Measurements from ENCODE around the gene BATF3. TPM values are rescaled to one million over a fixed set of nuclear protein-coding genes. Genes with fewer than 3 reads are reported as not detected.
A peak's percentile ranks its signal among the peaks of the same experiment; 100 is the strongest.

Gene BATF3, protein sequence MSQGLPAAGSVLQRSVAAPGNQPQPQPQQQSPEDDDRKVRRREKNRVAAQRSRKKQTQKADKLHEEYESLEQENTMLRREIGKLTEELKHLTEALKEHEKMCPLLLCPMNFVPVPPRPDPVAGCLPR
- total RNA-seq (ENCODE audit: low replicate concordance) = 0.53 TPM in 1 of 2 replicates, not detected in the other

DNA sequence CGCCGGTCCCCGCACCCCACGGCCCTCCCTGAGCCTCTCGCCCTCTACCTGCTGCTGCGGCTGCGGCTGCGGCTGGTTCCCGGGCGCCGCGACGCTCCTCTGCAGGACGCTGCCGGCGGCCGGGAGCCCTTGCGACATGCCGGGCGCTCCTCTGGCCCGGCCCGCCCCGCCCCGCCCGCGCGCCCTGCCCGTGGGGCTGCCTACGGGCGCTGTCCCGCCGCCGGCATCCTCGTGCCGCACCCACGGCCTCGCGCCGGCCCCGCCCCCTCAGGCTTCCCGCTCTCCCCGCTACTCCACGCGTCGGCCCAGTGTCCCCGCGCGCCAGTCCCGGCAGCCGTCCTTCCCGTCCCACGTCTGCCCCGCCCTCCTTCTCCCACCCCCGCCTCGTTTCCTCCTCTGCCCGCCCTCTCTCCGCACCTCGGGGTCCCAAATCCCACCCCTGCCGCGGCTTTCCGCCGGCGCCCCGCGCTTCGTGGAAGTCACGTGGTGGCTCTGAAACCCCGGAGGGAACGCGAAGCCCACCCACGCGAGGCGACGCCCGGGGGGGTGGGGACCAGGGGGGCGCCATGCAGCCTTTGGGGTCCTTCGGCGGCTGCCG, at the start of gene BATF3:
TSS of gene BATF3 (minus strand) at position 216 of the 598 bp plus-strand sequence. CDS start at position 138, 78 bp downstream.
- Histone ChIP-seq H3K36me3 (no peaks in the 10 kb centered on the region), H3K4me3 (peak within 1 kb of the TSS; percentile 45), H2AFZ (replicated peaks) (no peak within 1 kb of the TSS), H3F3A (ENCODE audit: low read depth) (peaks cover 32% of the 10 kb centered on the region), H4K20me1 (ENCODE audit: low read depth) (peaks cover 17% of the 10 kb centered on the region), H3K4me2 (peak within 1 kb of the TSS; percentile 68), H3K79me2 (ENCODE audit: low read depth) (no peaks in the 10 kb centered on the region), H3K27me3 (peaks cover 93% of the 10 kb centered on the region), H3K4me1 (peaks cover 2% of the 10 kb centered on the region), H3K9me3 (ENCODE audit: low read depth) (no peaks in the 10 kb centered on the region), H3K27ac (no peak within 1 kb of the TSS), H3K9ac (no peak within 1 kb of the TSS)
- peak; percentile 67 for DNase-seq (ENCODE audit: low spot score)
- H3K27ac Mint-ChIP-seq = no peak within 1 kb of the TSS
- peaks cover 38% of the 10 kb centered on the region for H3K27me3 Mint-ChIP-seq (ENCODE audit: insufficient read depth, low read depth)
- H3K9me3 Mint-ChIP-seq = no peaks in the 10 kb centered on the region
- H3K4me3 Mint-ChIP-seq = peak within 1 kb of the TSS; percentile 84
- H3K36me3 Mint-ChIP-seq = no peaks in the 10 kb centered on the region
- TF ChIP-seq, protein P1, sequence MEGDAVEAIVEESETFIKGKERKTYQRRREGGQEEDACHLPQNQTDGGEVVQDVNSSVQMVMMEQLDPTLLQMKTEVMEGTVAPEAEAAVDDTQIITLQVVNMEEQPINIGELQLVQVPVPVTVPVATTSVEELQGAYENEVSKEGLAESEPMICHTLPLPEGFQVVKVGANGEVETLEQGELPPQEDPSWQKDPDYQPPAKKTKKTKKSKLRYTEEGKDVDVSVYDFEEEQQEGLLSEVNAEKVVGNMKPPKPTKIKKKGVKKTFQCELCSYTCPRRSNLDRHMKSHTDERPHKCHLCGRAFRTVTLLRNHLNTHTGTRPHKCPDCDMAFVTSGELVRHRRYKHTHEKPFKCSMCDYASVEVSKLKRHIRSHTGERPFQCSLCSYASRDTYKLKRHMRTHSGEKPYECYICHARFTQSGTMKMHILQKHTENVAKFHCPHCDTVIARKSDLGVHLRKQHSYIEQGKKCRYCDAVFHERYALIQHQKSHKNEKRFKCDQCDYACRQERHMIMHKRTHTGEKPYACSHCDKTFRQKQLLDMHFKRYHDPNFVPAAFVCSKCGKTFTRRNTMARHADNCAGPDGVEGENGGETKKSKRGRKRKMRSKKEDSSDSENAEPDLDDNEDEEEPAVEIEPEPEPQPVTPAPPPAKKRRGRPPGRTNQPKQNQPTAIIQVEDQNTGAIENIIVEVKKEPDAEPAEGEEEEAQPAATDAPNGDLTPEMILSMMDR (IDR thresholded peaks at IDR 0.05) = no peak
- TF ChIP-seq EZH2 (IDR thresholded peaks at IDR 0.05) (no peak), EZH2phosphoT487 (IDR thresholded peaks at IDR 0.05) (no peak)
- peaks cover 15% of the 10 kb centered on the region for H3K4me1 Mint-ChIP-seq

DNA sequence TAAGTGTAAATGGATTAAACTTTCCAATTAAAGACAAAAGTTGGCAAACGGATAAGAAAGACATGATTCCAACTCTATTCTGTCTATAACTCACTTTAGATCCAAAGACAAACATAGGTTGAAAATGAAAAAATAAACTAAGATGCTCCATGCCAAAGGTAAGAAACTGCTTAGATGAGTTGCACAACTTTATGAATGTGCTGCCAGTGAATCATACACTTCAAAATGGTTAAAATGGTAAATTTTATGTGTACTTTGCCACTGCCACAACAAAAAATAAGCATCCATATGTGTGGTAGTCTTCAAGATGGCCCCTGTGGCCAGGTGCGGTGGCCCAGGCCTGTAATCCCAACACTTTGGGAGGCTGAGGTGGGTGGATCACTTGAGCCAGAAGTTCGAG, 46.9 kb upstream of the BATF3 start:
- no peak overlapping the region for H2AFZ ChIP-seq (replicated peaks)
- peaks cover 6% of the 10 kb centered on the region for H3K4me1 ChIP-seq
- H3K9ac ChIP-seq = no peak overlapping the region
- peaks cover 14% of the 10 kb centered on the region for H4K20me1 ChIP-seq (ENCODE audit: low read depth)
- DNase-seq (ENCODE audit: low spot score) = no peak
- H3K9me3 ChIP-seq (ENCODE audit: low read depth) = no peaks in the 10 kb centered on the region
- H3K27ac ChIP-seq = no peak overlapping the region
- no peak overlapping the region for H3K4me3 Mint-ChIP-seq
- H3K4me3 ChIP-seq = no peak overlapping the region
- peaks cover 15% of the 10 kb centered on the region for H3F3A ChIP-seq (ENCODE audit: low read depth)
- peaks cover 70% of the 10 kb centered on the region for H3K79me2 ChIP-seq (ENCODE audit: low read depth)
- no peaks in the 10 kb centered on the region for H3K27me3 ChIP-seq
- H3K27ac Mint-ChIP-seq = no peak overlapping the region
- TF ChIP-seq EZH2phosphoT487 (IDR thresholded peaks at IDR 0.05) (no peak), EZH2 (IDR thresholded peaks at IDR 0.05) (no peak)
- TF ChIP-seq, protein P1 (IDR thresholded peaks at IDR 0.05) = no peak
- peaks cover 12% of the 10 kb centered on the region for H3K9me3 Mint-ChIP-seq
- H3K27me3 Mint-ChIP-seq (ENCODE audit: insufficient read depth, low read depth) = no peaks in the 10 kb centered on the region
- H3K36me3 Mint-ChIP-seq = peaks cover 26% of the 10 kb centered on the region
- H3K36me3 ChIP-seq = no peaks in the 10 kb centered on the region
- H3K4me2 ChIP-seq = no peak overlapping the region
- peaks cover 2% of the 10 kb centered on the region for H3K4me1 Mint-ChIP-seq

DNA sequence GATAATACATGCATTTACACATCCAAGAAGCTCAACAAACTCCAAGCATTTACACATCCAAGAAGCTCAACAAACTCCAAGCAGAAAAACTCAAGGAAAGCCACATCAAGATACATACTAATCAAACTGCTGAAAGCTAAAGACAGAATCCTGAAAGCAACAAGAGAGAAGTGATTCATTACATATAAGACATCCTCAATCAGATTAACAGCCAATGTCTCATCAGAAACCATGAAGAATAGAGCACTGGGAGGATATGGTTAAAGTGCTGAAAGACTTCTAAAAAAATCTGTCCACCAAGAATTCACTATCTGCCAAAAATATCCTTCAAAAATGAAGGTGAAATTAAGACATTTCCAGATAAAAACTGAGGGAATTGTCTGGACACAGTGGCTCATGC, 45.7 kb upstream of the BATF3 start:
- Histone ChIP-seq H3K27me3 (no peaks in the 10 kb centered on the region), H2AFZ (replicated peaks) (no peak overlapping the region), H3F3A (ENCODE audit: low read depth) (peaks cover 4% of the 10 kb centered on the region), H3K4me1 (peaks cover 6% of the 10 kb centered on the region), H3K79me2 (ENCODE audit: low read depth) (peaks cover 70% of the 10 kb centered on the region), H4K20me1 (ENCODE audit: low read depth) (peaks cover 4% of the 10 kb centered on the region), H3K4me2 (no peak overlapping the region), H3K36me3 (no peaks in the 10 kb centered on the region), H3K9ac (no peak overlapping the region), H3K4me3 (no peak overlapping the region), H3K9me3 (ENCODE audit: low read depth) (no peaks in the 10 kb centered on the region), H3K27ac (no peak overlapping the region)
- no peak for DNase-seq (ENCODE audit: low spot score)
- Mint-ChIP-seq H3K4me1 (peaks cover 2% of the 10 kb centered on the region), H3K4me3 (no peak overlapping the region), H3K9me3 (peaks cover 12% of the 10 kb centered on the region), H3K36me3 (peaks cover 31% of the 10 kb centered on the region), H3K27me3 (ENCODE audit: insufficient read depth, low read depth) (no peaks in the 10 kb centered on the region), H3K27ac (no peak overlapping the region)
- TF ChIP-seq, protein P1 (IDR thresholded peaks at IDR 0.05) = no peak
- TF ChIP-seq EZH2phosphoT487 (IDR thresholded peaks at IDR 0.05) (no peak), EZH2 (IDR thresholded peaks at IDR 0.05) (no peak)

Measured in neural progenitor cell (in vitro differentiated cells).